Lower lobe of right lung (tissue), 2 donors: Measurements from ENCODE around the gene MIOS. TPM values are rescaled to one million over a fixed set of nuclear protein-coding genes. Genes with fewer than 3 reads are reported as not detected.
A peak's percentile ranks its signal among the peaks of the same experiment; 100 is the strongest.

Experiments used
- ATAC-seq, 2 donors: fragments of 200-7000 bp; cut with Tn5 transposase; one replicate each; pipeline ENCODE4 v1.9.1; 2020 to 2022; ENCODE audit warnings: mild to moderate bottlenecking in 2 of 2, moderate library complexity in 2 of 2
- DNase-seq: peaks from one replicate; pipeline ENCODE4 v3.0.0-alpha.2; 2020
- H3K27ac ChIP-seq: fragments of 200-600 bp; one replicate; pipeline ENCODE4 v1.8.0; 2022
- H3K27me3 ChIP-seq: fragments of 200-600 bp; one replicate; pipeline ENCODE4 v1.8.0; 2022; ENCODE audit warnings: low read depth
- H3K36me3 ChIP-seq: fragments of 200-600 bp; one replicate; pipeline ENCODE4 v1.8.0; 2022; ENCODE audit warnings: mild to moderate bottlenecking
- H3K4me1 ChIP-seq: fragments of 200-600 bp; one replicate; pipeline ENCODE4 v1.8.0; 2022
- H3K4me3 ChIP-seq: fragments of 200-600 bp; one replicate; pipeline ENCODE4 v1.8.0; 2022; ENCODE audit warnings: mild to moderate bottlenecking
- H3K9me3 ChIP-seq: fragments of 200-600 bp; one replicate; pipeline ENCODE4 v1.8.0; 2022
- intact Hi-C: fragments of 100-400 bp; cut with DNase I; formaldehyde crosslinking; loops from one replicate; pipeline ENCODE4 v1.11.0; 2022
- total RNA-seq: library from RNA; stranded (reverse); fragmentation: NEBNext Ultra II Directional; extraction: Animal tissue kit (Norgen Biotek cat#: 25700); gene quantifications from one replicate; pipeline ENCODE4 v1.2.1, GENCODE V29; 2021
- TF ChIP-seq, protein P1 (sequence below): fragments of 200-600 bp; IDR thresholded peaks from one replicate; pipeline ENCODE4 v1.8.0; 2022; ENCODE audit warnings: antibody characterized with exemption, mild to moderate bottlenecking
- donor health status: DM: no; HTN: yes; CAD: no; lungs with severe emphysema.

The MIOS gene
- total RNA-seq, 1 donor from 2014 or later: 28.8 TPM

DNA sequence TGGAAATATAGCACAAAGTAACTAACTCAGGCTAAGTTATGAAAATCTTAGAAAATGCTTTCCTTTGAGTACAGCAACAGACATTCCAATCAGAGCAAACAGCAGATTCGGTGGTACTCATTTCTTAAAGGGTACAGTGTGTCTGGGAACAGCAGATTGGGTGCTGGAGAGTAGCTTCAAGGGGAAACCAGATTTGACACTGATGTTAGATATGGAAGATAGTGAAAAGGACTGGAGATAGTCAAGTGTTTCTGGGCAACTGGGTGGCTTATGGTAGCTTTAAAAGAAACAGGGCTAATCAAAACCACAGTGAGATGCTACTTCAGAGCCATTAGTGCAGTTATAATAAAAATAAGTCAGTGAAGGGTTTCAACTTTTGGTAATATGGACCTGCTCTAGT, 61.8 kb downstream of the MIOS start:
- intact Hi-C loops: no loop called here
- H3K27me3 ChIP-seq: no peaks in the 10 kb centered on the region
- no peaks in the 10 kb centered on the region for H3K4me1 ChIP-seq
- H3K4me3 ChIP-seq: no peak overlapping the region
- TF ChIP-seq, protein P1, sequence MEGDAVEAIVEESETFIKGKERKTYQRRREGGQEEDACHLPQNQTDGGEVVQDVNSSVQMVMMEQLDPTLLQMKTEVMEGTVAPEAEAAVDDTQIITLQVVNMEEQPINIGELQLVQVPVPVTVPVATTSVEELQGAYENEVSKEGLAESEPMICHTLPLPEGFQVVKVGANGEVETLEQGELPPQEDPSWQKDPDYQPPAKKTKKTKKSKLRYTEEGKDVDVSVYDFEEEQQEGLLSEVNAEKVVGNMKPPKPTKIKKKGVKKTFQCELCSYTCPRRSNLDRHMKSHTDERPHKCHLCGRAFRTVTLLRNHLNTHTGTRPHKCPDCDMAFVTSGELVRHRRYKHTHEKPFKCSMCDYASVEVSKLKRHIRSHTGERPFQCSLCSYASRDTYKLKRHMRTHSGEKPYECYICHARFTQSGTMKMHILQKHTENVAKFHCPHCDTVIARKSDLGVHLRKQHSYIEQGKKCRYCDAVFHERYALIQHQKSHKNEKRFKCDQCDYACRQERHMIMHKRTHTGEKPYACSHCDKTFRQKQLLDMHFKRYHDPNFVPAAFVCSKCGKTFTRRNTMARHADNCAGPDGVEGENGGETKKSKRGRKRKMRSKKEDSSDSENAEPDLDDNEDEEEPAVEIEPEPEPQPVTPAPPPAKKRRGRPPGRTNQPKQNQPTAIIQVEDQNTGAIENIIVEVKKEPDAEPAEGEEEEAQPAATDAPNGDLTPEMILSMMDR: no peak
- no peak for DNase-seq
- H3K27ac ChIP-seq: no peak overlapping the region
- ATAC-seq: no peak
- H3K36me3 ChIP-seq: no peaks in the 10 kb centered on the region
- no peaks in the 10 kb centered on the region for H3K9me3 ChIP-seq

DNA sequence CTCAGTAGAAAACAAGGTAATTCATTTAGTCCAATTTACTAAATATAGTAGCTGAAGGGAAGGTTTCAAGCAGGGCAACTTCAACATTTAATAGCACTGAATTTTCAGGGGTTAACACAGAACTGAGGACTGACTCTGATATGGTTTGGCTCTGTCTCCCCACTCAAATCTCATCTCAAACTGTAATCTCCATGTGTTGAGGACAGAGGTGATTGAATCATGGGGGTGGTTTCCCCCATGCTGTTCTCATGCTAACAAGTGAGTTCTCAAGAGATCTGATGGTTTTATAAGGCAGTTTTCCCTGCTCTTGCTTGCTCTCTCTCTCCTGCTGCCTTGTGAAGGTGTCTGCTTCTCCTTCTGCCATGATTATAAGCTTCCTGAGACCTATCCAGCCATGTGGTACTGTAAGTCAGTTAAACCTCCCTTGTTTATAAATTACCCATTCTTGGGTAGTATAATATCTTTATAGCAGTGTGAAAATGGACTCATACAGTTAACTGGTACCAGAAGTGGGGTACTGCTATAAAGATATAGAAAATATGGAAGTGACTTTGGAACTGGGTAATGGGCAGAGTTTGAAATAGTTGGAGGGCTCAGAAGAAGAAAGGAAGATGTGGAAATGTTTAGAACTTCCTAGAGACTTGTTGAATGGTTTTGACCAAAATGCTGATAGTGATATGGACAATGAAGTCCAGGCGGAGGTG, 64.1 kb downstream of the MIOS start:
- H3K27me3 ChIP-seq: no peaks in the 10 kb centered on the region
- H3K36me3 ChIP-seq: no peaks in the 10 kb centered on the region
- no peaks in the 10 kb centered on the region for H3K9me3 ChIP-seq
- no peak overlapping the region for H3K4me3 ChIP-seq
- intact Hi-C loops: no loop called here
- TF ChIP-seq, protein P1: no peak
- no peaks in the 10 kb centered on the region for H3K4me1 ChIP-seq
- no peak overlapping the region for H3K27ac ChIP-seq
- ATAC-seq (no peak), DNase-seq (no peak)

GRCh38 chr7:7639421-7639820, 72.7 kb downstream of the MIOS start:
- Histone ChIP-seq H3K36me3 (peaks cover 14% of the 10 kb centered on the region), H3K4me1 (peaks cover 18% of the 10 kb centered on the region), H3K4me3 (peak overlapping the region; percentile 79), H3K27ac (peak overlapping the region; percentile 92), H3K9me3 (no peaks in the 10 kb centered on the region), H3K27me3 (no peaks in the 10 kb centered on the region)
- intact Hi-C loops: no loop called here
- ATAC-seq: no peak
- DNase-seq: no peak
- TF ChIP-seq, protein P1: no peak

GRCh38 chr7:7639847-7640220, 73.2 kb downstream of the MIOS start:
- DNase-seq (no peak), ATAC-seq (peak in 1 of 2 donors; percentile 25)
- Histone ChIP-seq H3K36me3 (peaks cover 14% of the 10 kb centered on the region), H3K4me1 (peaks cover 18% of the 10 kb centered on the region), H3K4me3 (peak overlapping the region; percentile 79), H3K27ac (peak overlapping the region; percentile 92), H3K27me3 (no peaks in the 10 kb centered on the region), H3K9me3 (no peaks in the 10 kb centered on the region)
- TF ChIP-seq, protein P1: no peak
- intact Hi-C loops: no loop called here

DNA sequence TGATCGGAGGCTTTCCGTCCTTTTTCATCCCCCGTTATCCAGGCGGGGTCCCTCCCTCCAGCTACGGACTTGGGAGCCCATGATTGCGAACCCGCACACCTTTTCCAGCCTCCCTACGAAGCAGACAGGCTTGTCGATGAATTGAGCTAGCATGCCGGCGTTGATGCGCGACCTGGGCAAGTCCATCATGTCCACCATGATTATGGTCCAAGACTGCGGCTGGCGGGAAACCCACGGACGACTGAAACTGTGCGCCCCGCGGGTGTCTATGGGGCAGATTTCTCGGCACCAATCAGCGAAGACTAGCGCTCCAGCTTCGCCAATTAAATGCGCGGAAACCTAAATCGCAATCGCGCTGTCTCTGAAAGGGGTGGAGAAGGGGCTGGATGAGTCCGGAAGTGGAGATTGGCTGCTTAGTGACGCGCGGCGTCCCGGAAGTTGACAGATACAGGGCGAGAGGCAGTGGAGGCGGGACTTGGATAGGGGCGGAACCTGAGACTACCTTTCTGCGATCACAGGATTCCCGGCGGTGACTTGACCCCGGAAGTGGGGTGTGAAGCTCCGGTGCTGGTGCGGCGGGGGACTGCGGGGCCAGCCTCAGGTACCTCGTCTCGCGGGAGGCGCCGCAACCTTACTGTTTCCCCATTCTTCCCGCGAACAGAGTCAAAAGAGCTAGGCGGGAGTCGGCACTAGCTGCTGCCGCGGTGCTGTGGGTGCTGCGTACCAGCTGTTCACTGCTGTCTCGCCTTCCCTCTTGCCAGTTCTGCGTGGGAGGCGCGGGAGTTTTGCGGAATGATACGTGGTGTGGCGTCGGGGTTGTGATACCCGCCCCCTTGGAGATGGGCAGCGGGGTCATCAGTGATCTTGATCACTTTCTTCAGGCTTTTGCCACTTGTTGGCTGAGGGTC, 73.8 kb downstream of the MIOS start, which contains the start of gene UMAD1:
Gene UMAD1 (plus strand): TSS at position 532 of the 908 bp plus-strand sequence. CDS start 32,620 bp downstream, outside the sequence.
- Histone ChIP-seq H3K9me3 (no peaks in the 10 kb centered on the region), H3K36me3 (peaks cover 14% of the 10 kb centered on the region), H3K27me3 (no peaks in the 10 kb centered on the region), H3K4me3 (peak within 1 kb of the TSS; percentile 79), H3K27ac (peak within 1 kb of the TSS; percentile 92), H3K4me1 (peaks cover 18% of the 10 kb centered on the region)
- intact Hi-C loops: no loop called here
- DNase-seq (peak; percentile 99), ATAC-seq (peak; percentile 99 to 100)
- TF ChIP-seq, protein P1: no peak
